ENCODE results near the gene MRPL1. TPM values are rescaled to one million over a fixed set of nuclear protein-coding genes. Genes with fewer than 3 reads are reported as not detected.

MRPL1 gene
- total and polyA plus RNA-seq, 2 donors (not counting 3 experiments of a cell fraction or from before 2014, with no cell fraction given) = 11.5 to 42.9 TPM

DNA sequence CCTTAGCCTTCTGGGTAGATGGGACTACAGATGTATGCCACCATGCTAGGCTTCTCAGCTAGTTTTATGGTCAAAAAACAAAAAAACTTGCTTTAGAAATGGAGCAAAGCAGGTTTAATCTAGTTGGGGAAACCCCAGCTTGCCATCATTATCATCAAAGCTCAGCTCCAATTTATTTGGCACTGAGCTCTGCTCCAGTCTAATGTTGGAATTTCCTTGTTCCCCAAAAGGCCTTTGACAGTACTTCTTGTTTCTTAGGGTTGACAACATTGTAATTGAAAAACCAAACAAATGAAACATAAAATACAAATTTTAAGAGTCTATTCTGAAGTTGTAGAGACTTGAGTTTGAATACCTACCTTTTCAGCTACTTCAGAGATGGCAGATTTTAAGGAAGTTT is 48.0 kb downstream of the MRPL1 start:
- CTCF ChIA-PET = interaction anchor here (0.8 kb wide), 1 partner anchor 9 kb away, joined by 3 read pairs; no protein-coding TSS in a partner anchor
- FAIRE-seq = no peak

GRCh38 chr4:77911091-77911490 is 48.5 kb downstream of the MRPL1 start:
- Histone ChIP-seq H3K36me3 (ENCODE audit: control insufficient read depth in 2 of 2, extremely low read depth in 1 of 2, insufficient read depth in 2 of 2, low read length in 2 of 2) (peaks cover 0 to 2% of the 10 kb centered on the region in 2 experiments), H3K4me2 (ENCODE audit: insufficient read depth, low read length) (no peak overlapping the region), H3K79me2 (ENCODE audit: control insufficient read depth, insufficient read depth, low read length) (no peaks in the 10 kb centered on the region), H3K27me3 (ENCODE audit: control insufficient read depth in 2 of 2, insufficient read depth in 2 of 2, low read length in 2 of 2) (no peaks in the 10 kb centered on the region), H3K4me3 (replicated peaks in 1 of 3; ENCODE audit: insufficient read depth in 1 of 3, low read depth in 1 of 3, low read length in 3 of 3) (no peak overlapping the region), H3K27ac (ENCODE audit: insufficient read depth, low read depth, low read length) (no peak overlapping the region), H3K9me3 (replicated peaks; ENCODE audit: control insufficient read depth, insufficient read depth, low read length) (no peaks in the 10 kb centered on the region), H2AFZ (ENCODE audit: low read depth, low read length) (no peak overlapping the region), H4K20me1 (replicated peaks; ENCODE audit: control insufficient read depth, extremely low read depth, insufficient read depth, low read length) (no peaks in the 10 kb centered on the region), H3K4me1 (ENCODE audit: control insufficient read depth, extremely low read depth, insufficient read depth, low read length) (no peaks in the 10 kb centered on the region), H3K9me1 (replicated peaks; ENCODE audit: control insufficient read depth, extremely low read depth, insufficient read depth, low read length) (no peaks in the 10 kb centered on the region), H3K9ac (replicated peaks; ENCODE audit: extremely low read depth, insufficient read depth, low read length) (no peak overlapping the region)
- FAIRE-seq (no peak), DNase-seq (ENCODE audit: low read depth, low spot score) (no peak)
- no TSS peak for BruUV-seq (replicated peaks)
- POLR2A ChIA-PET = no interaction called here
- dilution Hi-C loops (cut with MboI; ENCODE audit: extremely low pct_ligation_motif_present, low sequenced_read_pairs) = no loop called here
- CTCF ChIA-PET = interaction anchor here (0.8 kb wide), 1 partner anchor 10 kb away, joined by 3 read pairs; no protein-coding TSS in a partner anchor
- no peak for TF ChIP-seq POLR2A (IDR thresholded peaks at IDR 0.05; ENCODE audit: low read depth, low read length)
- no peak for TF ChIP-seq JUN (IDR thresholded peaks at IDR 0.05; ENCODE audit: borderline replicate concordance, insufficient read depth, insufficient read length, low read depth)
- TF ChIP-seq FOS (IDR thresholded peaks at IDR 0.05; ENCODE audit: borderline replicate concordance, insufficient read depth, low read length) = no peak
- TF ChIP-seq GATA2 (IDR thresholded peaks at IDR 0.05; ENCODE audit: insufficient read depth, insufficient read length, low read depth, low read length) = no peak
- TF ChIP-seq MYC (IDR thresholded peaks at IDR 0.05; ENCODE audit: low read depth, low read length) = no peak
- TF ChIP-seq EZH2 (IDR thresholded peaks at IDR 0.05; ENCODE audit: borderline replicate concordance, low read depth, low read length, severe bottlenecking) = no peak
- TF ChIP-seq CTCF (IDR thresholded peaks at IDR 0.05; ENCODE audit: extremely low read depth in 1 of 2, insufficient read depth in 1 of 2, low read depth in 1 of 2, low read length in 2 of 2) = no peak
- no peak for TF ChIP-seq POLR2AphosphoS5 (IDR thresholded peaks at IDR 0.05; ENCODE audit: insufficient read depth, low read depth, low read length)
- no peak for TF ChIP-seq MAX (IDR thresholded peaks at IDR 0.05; ENCODE audit: insufficient read depth, insufficient read length)
- intact Hi-C loops (cut with micrococcal nuclease) = no loop called here

More for the DNA sequence above, 48.0 kb downstream of the MRPL1 start:
- no peak overlapping the region for H3K4me3 ChIP-seq (replicated peaks in 1 of 3; ENCODE audit: insufficient read depth in 1 of 3, low read depth in 1 of 3, low read length in 3 of 3)
- H2AFZ ChIP-seq (ENCODE audit: low read depth, low read length) = no peak overlapping the region
- DNase-seq (ENCODE audit: low read depth, low spot score) = no peak
- H3K9me3 ChIP-seq (replicated peaks; ENCODE audit: control insufficient read depth, insufficient read depth, low read length) = no peaks in the 10 kb centered on the region
- dilution Hi-C loops (cut with MboI; ENCODE audit: extremely low pct_ligation_motif_present, low sequenced_read_pairs) = no loop called here
- H3K36me3 ChIP-seq (ENCODE audit: control insufficient read depth in 2 of 2, extremely low read depth in 1 of 2, insufficient read depth in 2 of 2, low read length in 2 of 2) = peaks cover 0 to 2% of the 10 kb centered on the region in 2 experiments
- POLR2A ChIA-PET = no interaction called here
- no peak overlapping the region for H3K4me2 ChIP-seq (ENCODE audit: insufficient read depth, low read length)
- no peaks in the 10 kb centered on the region for H3K9me1 ChIP-seq (replicated peaks; ENCODE audit: control insufficient read depth, extremely low read depth, insufficient read depth, low read length)
- H3K79me2 ChIP-seq (ENCODE audit: control insufficient read depth, insufficient read depth, low read length) = no peaks in the 10 kb centered on the region
- TF ChIP-seq POLR2AphosphoS5 (IDR thresholded peaks at IDR 0.05; ENCODE audit: insufficient read depth, low read depth, low read length) (no peak), POLR2A (IDR thresholded peaks at IDR 0.05; ENCODE audit: low read depth, low read length) (no peak), EZH2 (IDR thresholded peaks at IDR 0.05; ENCODE audit: borderline replicate concordance, low read depth, low read length, severe bottlenecking) (no peak)
- no peak overlapping the region for H3K9ac ChIP-seq (replicated peaks; ENCODE audit: extremely low read depth, insufficient read depth, low read length)
- BruUV-seq (replicated peaks) = no TSS peak
- H3K4me1 ChIP-seq (ENCODE audit: control insufficient read depth, extremely low read depth, insufficient read depth, low read length) = no peaks in the 10 kb centered on the region
- intact Hi-C loops (cut with micrococcal nuclease) = no loop called here
- no peaks in the 10 kb centered on the region for H4K20me1 ChIP-seq (replicated peaks; ENCODE audit: control insufficient read depth, extremely low read depth, insufficient read depth, low read length)
- no peaks in the 10 kb centered on the region for H3K27me3 ChIP-seq (ENCODE audit: control insufficient read depth in 2 of 2, insufficient read depth in 2 of 2, low read length in 2 of 2)
- no peak overlapping the region for H3K27ac ChIP-seq (ENCODE audit: insufficient read depth, low read depth, low read length)

Data from endothelial cell of umbilical vein (primary cell).